ENCODE results near the gene ENG. TPM values are rescaled to one million over a fixed set of nuclear protein-coding genes. Genes with fewer than 3 reads are reported as not detected.

The ENG gene
- total and polyA plus RNA-seq, 2 of the 4 experiments (the other 2 are of a cell fraction): 3.6 to 83.3 TPM

GRCh38 chr9:127875306-127875966 lies 21.0 kb upstream of the ENG start:
- dilution Hi-C loops (cut with HindIII; ENCODE audit: low sequenced_read_pairs, unreplicated experiment): no loop called here
- intact Hi-C loops (cut with micrococcal nuclease): no loop called here
- POLR2A ChIA-PET (ENCODE audit: unreplicated experiment): no interaction called here

More at GRCh38 chr9:127875306-127875966, 21.0 kb upstream of the ENG start:
- H2BK5ac ChIP-seq (ENCODE audit: low read depth, low read length, poor library complexity, severe bottlenecking): no peak overlapping the region
- peak overlapping the region; percentile 69 for H3K4ac ChIP-seq (ENCODE audit: low read depth, low read length)
- H4K20me1 ChIP-seq (ENCODE audit: insufficient read depth, low read length): 0 out of 2 replicates have a peak, but pooled peaks cover 3% of the 10 kb centered on the region
- no peak overlapping the region for H2BK20ac ChIP-seq (ENCODE audit: low read depth, low read length)
- no peak overlapping the region for H3K4me3 ChIP-seq (ENCODE audit: insufficient read depth, low read depth, low read length)
- WGBS, 2 experiments (ENCODE audit: extremely low coverage in 2 of 2, insufficient read length in 1 of 2): 75% methylated on average over 8 of the region's 10 CpGs; no CpG with 5 or more reads in 1 of the 2 experiments
- H3K9me1 ChIP-seq (ENCODE audit: insufficient read depth, low read length): no peaks in the 10 kb centered on the region
- H2BK120ac ChIP-seq (ENCODE audit: low read depth, low read length): peak overlapping the region; percentile 33; the same call in 1 of the 2 replicates
- DNase-seq (peak; percentile 60), ATAC-seq (ENCODE audit: low read depth) (peak; percentile 56)
- peak overlapping the region; percentile 21; the same call in 1 of the 2 replicates for H3K14ac ChIP-seq (replicated peaks; ENCODE audit: low read depth, low read length)
- H2BK15ac ChIP-seq (ENCODE audit: low read depth, low read length): no peak overlapping the region; the same call in 2 of the 3 replicates
- H3K27ac ChIP-seq (ENCODE audit: insufficient read depth, low read length): 0 out of 2 replicates have a peak overlapping the region, but pooled peaks have one; percentile 22
- H2AFZ ChIP-seq (replicated peaks; ENCODE audit: low read length, poor library complexity): peak overlapping the region; percentile 47
- CTCF ChIA-PET: interaction anchor here (1.4 kb wide), 1 partner anchor 32 kb away, joined by 3 read pairs; no protein-coding TSS in a partner anchor
- H2AK5ac ChIP-seq (ENCODE audit: low read depth, low read length): peak overlapping the region; percentile 62
- BruUV-seq (replicated peaks): no TSS peak
- H3K4me1 ChIP-seq (ENCODE audit: control insufficient read depth, insufficient read depth, low read length): peaks cover 24% of the 10 kb centered on the region
- H4K91ac ChIP-seq (ENCODE audit: insufficient read depth, low read depth, low read length): peak overlapping the region; percentile 35; the same call in 1 of the 2 replicates
- no peak overlapping the region; the same call in 1 of the 2 replicates for H3K23ac ChIP-seq (ENCODE audit: low read depth, low read length)
- TF ChIP-seq MAZ (IDR thresholded peaks at IDR 0.05; ENCODE audit: borderline replicate concordance, low read depth, low read length) (peak; percentile 54; the same call in 1 of the 2 replicates), CHD1 (IDR thresholded peaks at IDR 0.05; ENCODE audit: low read depth, low read length) (no peak)
- peaks cover 20% of the 10 kb centered on the region for H3K36me3 ChIP-seq (ENCODE audit: control insufficient read depth, insufficient read depth, low read length)
- no peaks in the 10 kb centered on the region for H3K9me3 ChIP-seq (ENCODE audit: control insufficient read depth, insufficient read depth, low read length)
- no peak overlapping the region for H4K5ac ChIP-seq (ENCODE audit: low read depth, low read length)
- peak overlapping the region; percentile 49; the same call in 1 of the 2 replicates for H3K9ac ChIP-seq (ENCODE audit: low read depth, low read length)
- in situ Hi-C loops (cut with MboI; ENCODE audit: low sequenced_read_pairs): no loop called here
- H4K8ac ChIP-seq (ENCODE audit: low read depth in 2 of 2, low read length in 2 of 2): peak overlapping the region in 1 of 2 experiments; percentile 44; a peak in 1 of 4 replicates
- H3K79me1 ChIP-seq (ENCODE audit: low read depth in 1 of 2, low read length in 2 of 2): peaks cover 20 to 34% of the 10 kb centered on the region in 2 experiments; a peak in 3 of 4 replicates
- H3K27me3 ChIP-seq (ENCODE audit: control insufficient read depth, insufficient read depth, low read length): no peaks in the 10 kb centered on the region
- peak overlapping the region; percentile 27 for H3K4me2 ChIP-seq (ENCODE audit: low read depth, low read length)
- no peak overlapping the region for H3K56ac ChIP-seq (ENCODE audit: extremely low read depth, insufficient read depth, low read length)
- H2AK9ac ChIP-seq (replicated peaks; ENCODE audit: low read depth, low read length, poor library complexity): peak overlapping the region; percentile 95
- no peak overlapping the region; the same call in 1 of the 2 replicates for H3K18ac ChIP-seq (ENCODE audit: low read depth, low read length)
